Esophagus muscularis mucosa (tissue), 4 donors: ENCODE data around the gene TMEM14C. TPM values are rescaled to one million over a fixed set of nuclear protein-coding genes. Genes with fewer than 3 reads are reported as not detected.

Experiments used
- DNase-seq: peaks from one replicate; pipeline ENCODE4 v3.0.0-alpha.2; 2017; ENCODE audit errors: extremely low spot score
- H3K27ac ChIP-seq, 4 donors: fragments of 200-600 bp; sonication (generic); replicated peaks in 1 of 4; 1 replicate in 3 of 4; 2 replicates in 1 of 4; pipeline ENCODE4 v1.5.1; 2016 to 2019; ENCODE audit warnings: mild to moderate bottlenecking in 1 of 4
- H3K27me3 ChIP-seq, 4 donors: fragments of 200-600 bp; sonication (generic); one replicate each; pipeline versions ENCODE4 v1.5.1 to v1.6.0; 2016 to 2019
- H3K36me3 ChIP-seq, 4 donors: fragments of 200-600 bp; sonication (generic); one replicate each; pipeline ENCODE4 v1.5.1; 2016 to 2019
- H3K4me1 ChIP-seq, 4 donors: fragments of 200-600 bp; sonication (generic); one replicate each; pipeline ENCODE4 v1.5.1; 2016 to 2019
- H3K4me3 ChIP-seq, 4 donors: fragments of 200-600 bp; sonication (generic); 1 replicate in 2 of 4; 2 replicates in 2 of 4; pipeline ENCODE4 v1.5.1; 2016 to 2019; ENCODE audit warnings: mild to moderate bottlenecking in 4 of 4, moderate library complexity in 1 of 4
- H3K9me3 ChIP-seq, 4 donors: fragments of 200-600 bp; sonication (generic); 1 replicate in 3 of 4; 2 replicates in 1 of 4; pipeline ENCODE4 v1.5.1; 2016 to 2019
- CTCF ChIP-seq, 3 experiments: fragments of 200-600 bp in 2 of 3; fragments of 450-650 bp in 1 of 3; sonication (generic) in 2 of 3; IDR thresholded peaks; one replicate each; pipeline ENCODE4 v1.5.1; 2017 to 2019; ENCODE audit warnings: antibody characterized with exemption in 3 of 3, mild to moderate bottlenecking in 2 of 3, moderate library complexity in 1 of 3
- EP300 ChIP-seq: sonication (generic); formaldehyde crosslinking; IDR thresholded peaks from one replicate; pipeline ENCODE4 v1.6.1; 2017; ENCODE audit warnings: antibody characterized with exemption
- POLR2A ChIP-seq: fragments of 450-650 bp; IDR thresholded peaks from one replicate; pipeline ENCODE4 v1.6.1; 2017; ENCODE audit warnings: antibody characterized with exemption, moderate library complexity, mild to moderate bottlenecking, low read depth
- POLR2AphosphoS5 ChIP-seq, 2 donors: sonication (generic); formaldehyde crosslinking; IDR thresholded peaks; one replicate each; pipeline ENCODE4 v1.6.1; 2017; ENCODE audit warnings: antibody characterized with exemption in 2 of 2
- WGBS: methylation state at CpG from one replicate; pipeline ENCODE4 v1.1.5; 2018; 5-methylcytosine and 5-hydroxymethylcytosine counted together
- intact Hi-C: fragments of 100-400 bp; cut with DNase I; formaldehyde crosslinking; loops from one replicate; pipeline ENCODE4 v1.15.1; 2023
- total RNA-seq, 4 donors: library from RNA; depleted of rRNA; stranded (reverse); fragments of >200 nt; gene quantifications; one replicate each; pipeline versions ENCODE4 v1.1.0 to v1.2.1, GENCODE V29; 2016

TMEM14C gene
- total RNA-seq, 4 donors from 2014 or later, result 91.1 to 147 (median 140) TPM

GRCh38 chr6:10721850-10722569 is 860 bp upstream of the TMEM14C start:
- H3K4me1 ChIP-seq, result peaks cover 35 to 60% (median 46%) of the 10 kb centered on the region in 4 donors
- peak overlapping the region; percentile 84 to 92 (median 86) for H3K27ac ChIP-seq
- no peaks in the 10 kb centered on the region for H3K9me3 ChIP-seq
- H3K36me3 ChIP-seq, result peaks cover 0 to 25% (median 21%) of the 10 kb centered on the region in 4 donors
- WGBS, result 78% methylated on average over 11 of the region's 11 CpGs
- peak; percentile 47 for DNase-seq
- intact Hi-C loops, result loop anchor here (2.0 kb wide), 1 partner anchor 25 kb away; the partner anchor contains the start of gene TMEM14B
- peak overlapping the region; percentile 68 to 74 (median 70) for H3K4me3 ChIP-seq
- TF ChIP-seq CTCF (IDR thresholded peaks at IDR 0.05), result no peak
- TF ChIP-seq POLR2AphosphoS5 (IDR thresholded peaks at IDR 0.05), result no peak
- no peak for TF ChIP-seq POLR2A
- no peak for TF ChIP-seq EP300
- no peaks in the 10 kb centered on the region for H3K27me3 ChIP-seq

- H3K4me1 ChIP-seq, result peaks cover 35 to 60% (median 46%) of the 10 kb centered on the region in 4 donors
- no peaks in the 10 kb centered on the region for H3K9me3 ChIP-seq
- H3K27me3 ChIP-seq, result no peaks in the 10 kb centered on the region
- peaks cover 0 to 30% (median 26%) of the 10 kb centered on the region in 4 donors for H3K36me3 ChIP-seq
- DNase-seq, result no peak
- peak overlapping the region; percentile 84 to 92 (median 86) for H3K27ac ChIP-seq
- H3K4me3 ChIP-seq, result peak overlapping the region; percentile 68 to 74 (median 70)
- 0% methylated on average over 6 of the region's 6 CpGs for whole genome bisulfite sequencing
- TF ChIP-seq CTCF (IDR thresholded peaks at IDR 0.05), result no peak
- TF ChIP-seq POLR2AphosphoS5 (IDR thresholded peaks at IDR 0.05), result no peak
- TF ChIP-seq POLR2A, result no peak
- TF ChIP-seq EP300, result no peak
- intact Hi-C loops, result loop anchor here (2.0 kb wide), 1 partner anchor 24 kb away; the partner anchor contains the start of gene TMEM14B
Measured at GRCh38 chr6:10722570-10722819, 375 bp upstream of the TMEM14C start.

- Histone ChIP-seq H3K9me3 (no peaks in the 10 kb centered on the region), H3K4me1 (peaks cover 35 to 60% (median 46%) of the 10 kb centered on the region in 4 donors), H3K36me3 (peaks cover 0 to 40% (median 36%) of the 10 kb centered on the region in 4 donors), H3K27ac (peak overlapping the region; percentile 84 to 92 (median 86)), H3K4me3 (peak overlapping the region; percentile 68 to 74 (median 70)), H3K27me3 (no peaks in the 10 kb centered on the region)
- 31% methylated on average over 7 of the region's 7 CpGs for WGBS
- TF ChIP-seq EP300 (no peak), POLR2AphosphoS5 (IDR thresholded peaks at IDR 0.05) (no peak), POLR2A (no peak), CTCF (IDR thresholded peaks at IDR 0.05) (no peak)
- intact Hi-C loops, result loop anchor here (2.0 kb wide), 1 partner anchor 23 kb away; the partner anchor contains the start of gene TMEM14B
- peak; percentile 29 for DNase-seq
Measured at GRCh38 chr6:10723567-10723881, 654 bp downstream of the TMEM14C start.

GRCh38 chr6:10725044-10725443 is 2.2 kb downstream of the TMEM14C start:
- DNase-seq, result peak; percentile 53
- Histone ChIP-seq H3K27ac (no peak overlapping the region), H3K4me1 (peaks cover 37 to 53% (median 45%) of the 10 kb centered on the region in 4 donors), H3K27me3 (no peaks in the 10 kb centered on the region), H3K9me3 (no peaks in the 10 kb centered on the region), H3K36me3 (peaks cover 7 to 55% (median 51%) of the 10 kb centered on the region in 4 donors), H3K4me3 (no peak overlapping the region)
- WGBS, result 84% methylated on average over 5 of the region's 6 CpGs
- intact Hi-C loops, result no loop called here
- TF ChIP-seq EP300, result no peak
- no peak for TF ChIP-seq CTCF (IDR thresholded peaks at IDR 0.05)
- TF ChIP-seq POLR2AphosphoS5 (IDR thresholded peaks at IDR 0.05), result no peak
- no peak for TF ChIP-seq POLR2A
